Activated CD8-positive, alpha-beta memory T cell treated with anti-CD3 and anti-CD28 coated beads, Interleukin-2, amount 50 U/mL, for 24 hours (primary cell): Measurements from ENCODE around the gene SMDT1.
"Not testable (repeated sequence)": the region's sequence is repeated elsewhere in the genome, so short reads cannot be mapped to it uniquely, and the experiment has no call there.

Experiments used
- DNase-seq: peaks from one replicate; pipeline ENCODE4 v3.0.0-alpha.2; 2020; ENCODE audit errors: extremely low read depth

Gene SMDT1

GRCh38 chr22:42111798-42112197 lies 32.3 kb downstream of the SMDT1 start:
- no peak for DNase-seq

DNA sequence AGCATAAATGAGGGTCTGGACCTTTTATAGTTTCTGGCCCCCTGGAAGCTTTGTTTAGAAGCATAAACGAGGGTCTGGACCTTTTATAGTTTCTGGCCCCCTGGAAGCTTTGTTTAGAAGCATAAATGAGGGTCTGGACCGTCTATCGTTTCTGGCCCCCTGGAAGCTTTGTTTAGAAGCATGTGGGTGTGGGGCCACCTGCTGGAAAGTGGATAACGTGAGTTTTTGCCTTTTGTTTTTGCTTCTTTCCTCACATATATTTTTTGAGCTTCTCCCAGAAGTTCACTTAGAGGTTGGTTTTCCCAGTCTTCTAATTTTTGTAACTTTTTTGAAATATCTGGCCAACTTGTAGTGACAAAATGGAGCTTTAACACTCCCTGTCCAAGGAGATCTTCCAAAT lies 33.3 kb downstream of the SMDT1 start:
- not testable (repeated sequence) for DNase-seq

DNA sequence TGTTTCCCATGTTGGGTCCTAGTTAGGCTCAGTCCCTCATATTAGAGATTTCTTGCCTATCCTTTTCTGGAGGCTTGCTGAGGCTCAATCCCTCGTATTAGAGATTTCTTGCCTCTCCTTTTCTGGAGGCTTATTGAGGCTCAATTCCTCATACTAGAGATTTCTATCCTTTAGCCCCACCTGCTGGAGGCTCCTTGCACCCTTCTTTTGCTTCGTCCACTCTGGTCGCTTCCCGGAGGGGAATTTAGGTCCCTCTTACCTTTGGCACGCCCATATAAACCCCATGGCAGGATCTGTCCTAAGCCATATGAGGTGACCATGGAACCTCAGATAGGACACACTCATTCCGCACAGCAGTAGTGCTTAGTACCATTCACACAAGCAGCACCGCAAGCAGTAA lies 35.2 kb downstream of the SMDT1 start:
- DNase-seq = no peak

GRCh38 chr22:42115420-42115830 lies 35.9 kb downstream of the SMDT1 start:
- DNase-seq = not testable (repeated sequence)

DNA sequence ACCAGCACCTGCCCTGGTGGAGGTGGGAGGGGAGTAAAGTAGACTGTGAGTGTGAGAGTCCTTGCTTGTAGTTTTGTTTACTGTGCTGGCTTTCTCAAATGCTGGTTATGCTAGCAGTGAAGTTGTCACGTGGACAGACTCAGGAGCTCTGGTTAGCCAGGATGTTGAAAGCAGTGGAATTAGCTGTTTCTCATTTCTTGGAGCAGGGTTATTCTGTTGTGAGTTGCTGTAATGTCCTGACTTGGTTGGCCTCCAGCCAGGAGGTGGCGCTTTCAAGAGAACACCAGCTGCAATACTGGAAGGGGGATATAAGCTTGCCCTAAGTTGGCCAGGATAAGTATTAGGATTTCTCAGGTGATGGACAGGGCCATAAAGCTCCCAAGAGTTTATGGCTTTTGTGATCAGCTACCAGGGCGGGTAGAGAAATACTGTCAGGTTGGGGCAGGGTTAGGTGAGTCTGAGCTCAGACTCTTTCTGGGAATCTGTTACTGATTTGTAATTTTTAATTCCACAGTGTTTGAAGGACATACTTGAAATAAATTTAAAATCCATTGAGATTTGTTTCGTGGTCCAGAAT lies 37.4 kb downstream of the SMDT1 start:
- no peak for DNase-seq

- DNase-seq = peak; percentile 17
These were observed 40.9 kb downstream of the SMDT1 start for GRCh38 chr22:42120231-42121021.

DNA sequence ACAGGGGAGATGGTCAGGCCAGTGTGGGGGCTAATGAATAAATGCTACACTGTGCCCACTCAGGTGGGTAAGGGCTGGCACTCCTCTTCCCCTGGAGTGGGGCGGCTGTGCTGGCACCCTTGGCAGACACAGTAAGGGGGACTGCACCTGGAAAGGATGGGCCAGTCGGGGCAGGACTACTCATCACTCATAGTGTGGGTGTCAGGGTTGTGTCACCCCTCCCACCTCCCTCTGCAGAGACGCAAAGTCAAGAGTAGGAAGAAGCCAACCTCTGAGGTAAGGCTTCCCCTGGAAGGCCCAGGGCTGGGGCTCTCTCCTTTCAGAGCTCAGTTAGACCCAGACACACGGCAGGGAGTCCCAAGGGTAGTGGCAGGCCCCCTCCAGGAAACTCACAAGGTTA lies 44.0 kb downstream of the SMDT1 start:
- not testable (repeated sequence) for DNase-seq

GRCh38 chr22:42127606-42128005 lies 48.1 kb downstream of the SMDT1 start:
- no peak for DNase-seq

DNA sequence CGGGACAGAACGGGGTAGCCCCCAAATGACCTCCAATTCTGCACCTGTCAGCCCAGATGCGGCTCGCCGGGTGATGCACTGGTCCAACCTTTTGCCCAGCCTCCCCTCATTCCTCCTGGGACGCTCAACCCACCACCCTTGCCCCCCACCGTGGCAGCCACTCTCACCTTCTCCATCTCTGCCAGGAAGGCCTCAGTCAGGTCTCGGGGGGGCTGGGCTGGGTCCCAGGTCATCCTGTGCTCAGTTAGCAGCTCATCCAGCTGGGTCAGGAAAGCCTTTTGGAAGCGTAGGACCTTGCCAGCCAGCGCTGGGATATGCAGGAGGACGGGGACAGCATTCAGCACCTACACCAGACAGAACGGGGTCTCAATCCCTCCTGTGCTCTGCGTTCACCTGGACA lies 48.5 kb downstream of the SMDT1 start:
- DNase-seq = not testable (repeated sequence)

GRCh38 chr22:42128776-42129694 lies 49.5 kb downstream of the SMDT1 start:
- DNase-seq = not testable (repeated sequence)

- not testable (repeated sequence) for DNase-seq
These were observed 50.7 kb downstream of the SMDT1 start for GRCh38 chr22:42130182-42130581.

DNA sequence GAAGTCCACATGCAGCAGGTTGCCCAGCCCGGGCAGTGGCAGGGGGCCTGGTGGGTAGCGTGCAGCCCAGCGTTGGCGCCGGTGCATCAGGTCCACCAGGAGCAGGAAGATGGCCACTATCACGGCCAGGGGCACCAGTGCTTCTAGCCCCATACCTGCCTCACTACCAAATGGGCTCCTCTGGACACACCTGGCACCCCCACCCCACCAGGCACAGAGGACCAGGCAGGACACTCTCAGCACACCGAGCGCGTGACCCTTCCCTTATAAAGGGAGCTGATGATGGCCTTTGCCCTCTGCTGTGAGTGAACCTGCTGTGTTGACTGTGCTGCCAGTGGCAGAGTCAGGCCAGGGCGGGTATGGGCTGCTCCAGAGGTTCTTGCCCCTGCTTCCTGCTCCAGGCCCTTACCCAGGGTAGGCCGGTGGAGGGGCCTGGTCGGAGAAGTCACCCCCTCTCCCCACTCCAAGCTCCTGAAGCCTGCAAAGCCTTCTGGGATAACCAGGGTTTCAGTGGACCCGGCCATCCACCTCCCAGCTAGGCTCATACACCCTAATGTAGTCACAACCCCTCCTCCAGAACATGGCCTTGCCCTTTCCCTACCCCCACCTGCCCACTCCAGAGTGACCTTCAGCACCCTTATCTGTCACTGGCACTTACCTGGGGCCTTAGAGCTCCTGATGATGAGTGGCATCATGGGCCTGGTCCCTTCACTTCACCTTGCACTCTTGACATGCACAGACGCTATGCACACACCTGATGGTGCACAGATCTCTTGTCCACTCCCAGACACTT lies 51.3 kb downstream of the SMDT1 start, which contains the start of gene CYP2D6:
Gene CYP2D6, minus strand, starts transcription at position 172 of the 793 bp plus-strand sequence. Its CDS starts 19 bp downstream, at position 153.
- not testable (repeated sequence) for DNase-seq

DNA sequence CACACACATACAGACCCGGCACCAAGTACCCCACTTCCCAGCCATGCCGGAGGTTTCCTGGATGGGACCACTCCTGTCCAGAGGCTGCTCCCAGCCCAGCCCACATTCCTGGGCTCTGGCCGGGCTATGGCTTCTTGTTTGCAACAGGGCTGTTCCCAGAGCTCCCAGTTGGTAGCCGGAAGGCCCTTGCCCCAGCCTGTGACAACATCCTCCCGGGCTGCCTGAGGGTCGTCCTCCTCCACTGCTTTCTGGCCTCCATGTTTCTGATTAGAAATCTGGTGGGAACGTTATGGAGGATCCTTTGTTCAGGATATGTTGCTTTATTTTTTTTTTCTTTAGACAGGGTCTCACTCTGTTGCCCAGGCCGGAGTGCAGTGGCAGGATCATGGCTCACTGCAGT lies 52.1 kb downstream of the SMDT1 start:
- no peak for DNase-seq

GRCh38 chr22:42132457-42132856 lies 53.0 kb downstream of the SMDT1 start:
- no peak for DNase-seq
